LoVo (cell line): ENCODE measurements around the gene AJUBA.
"Not testable (repeated sequence)": the region's sequence is repeated elsewhere in the genome, so short reads cannot be mapped to it uniquely, and the experiment has no call there.

Source experiments
- DNase-seq: peaks from one replicate; pipeline ENCODE4 v3.0.0-alpha.2; 2016; ENCODE audit warnings: low spot score

The AJUBA gene

DNA sequence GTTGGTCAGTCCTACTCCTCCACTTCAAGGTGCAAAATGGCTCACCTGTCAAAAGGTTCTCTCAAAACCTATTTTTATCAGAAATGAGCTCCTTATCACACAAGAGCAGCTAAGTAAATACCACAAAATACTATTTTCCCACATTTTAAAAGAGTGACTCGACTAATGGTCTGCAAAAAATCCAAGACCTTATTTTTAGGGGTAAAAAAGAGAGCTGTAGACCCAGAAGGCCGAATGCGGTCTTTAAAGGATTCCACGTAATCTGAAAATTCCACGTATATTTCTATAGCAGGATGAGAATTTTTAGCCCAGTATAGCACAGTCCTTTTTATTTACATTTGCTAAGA is 23.8 kb upstream of the AJUBA start:
- DNase-seq = no peak

DNA sequence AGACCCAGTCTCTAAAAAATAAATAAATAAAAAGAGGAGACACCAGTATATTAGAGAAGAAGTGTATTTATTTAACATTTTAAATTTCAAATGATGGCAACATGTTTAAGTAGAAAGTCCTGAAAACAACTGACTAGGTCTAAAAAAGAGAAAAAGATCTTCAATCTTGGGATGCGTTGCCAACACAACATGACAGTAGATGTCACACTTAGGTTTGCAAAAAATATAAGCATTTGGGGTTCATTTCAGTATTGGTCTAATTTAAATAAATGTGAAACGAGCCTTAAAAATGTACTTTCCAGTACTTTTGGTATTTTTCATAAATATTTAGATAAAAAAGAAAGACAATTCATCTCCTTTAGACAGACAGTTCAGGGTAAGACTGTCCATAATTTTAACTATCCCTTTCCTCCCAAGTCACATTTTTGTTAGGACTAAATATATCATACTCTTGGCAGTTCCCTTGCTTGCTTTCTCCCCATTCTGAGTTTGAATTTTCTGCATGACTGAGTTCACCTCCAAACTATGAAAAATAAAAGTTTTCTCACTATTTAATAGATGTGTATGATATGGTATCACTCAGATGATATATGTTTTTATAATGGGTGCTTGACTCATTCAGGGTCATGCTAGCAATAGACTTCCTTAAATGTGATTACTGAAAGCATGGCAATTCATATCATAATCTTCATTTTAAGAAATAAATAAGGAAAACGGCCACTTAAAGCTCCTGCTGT is 23.3 kb upstream of the AJUBA start:
- DNase-seq = no peak

GRCh38 chr14:23004274-23004673 is 21.9 kb upstream of the AJUBA start:
- not testable (repeated sequence) for DNase-seq

- DNase-seq = no peak
These were observed 20.2 kb upstream of the AJUBA start for GRCh38 chr14:23002592-23002991.

GRCh38 chr14:23000860-23001259 is 18.5 kb upstream of the AJUBA start:
- no peak for DNase-seq

GRCh38 chr14:22998329-22999012 is 16.1 kb upstream of the AJUBA start:
- DNase-seq = no peak

DNA sequence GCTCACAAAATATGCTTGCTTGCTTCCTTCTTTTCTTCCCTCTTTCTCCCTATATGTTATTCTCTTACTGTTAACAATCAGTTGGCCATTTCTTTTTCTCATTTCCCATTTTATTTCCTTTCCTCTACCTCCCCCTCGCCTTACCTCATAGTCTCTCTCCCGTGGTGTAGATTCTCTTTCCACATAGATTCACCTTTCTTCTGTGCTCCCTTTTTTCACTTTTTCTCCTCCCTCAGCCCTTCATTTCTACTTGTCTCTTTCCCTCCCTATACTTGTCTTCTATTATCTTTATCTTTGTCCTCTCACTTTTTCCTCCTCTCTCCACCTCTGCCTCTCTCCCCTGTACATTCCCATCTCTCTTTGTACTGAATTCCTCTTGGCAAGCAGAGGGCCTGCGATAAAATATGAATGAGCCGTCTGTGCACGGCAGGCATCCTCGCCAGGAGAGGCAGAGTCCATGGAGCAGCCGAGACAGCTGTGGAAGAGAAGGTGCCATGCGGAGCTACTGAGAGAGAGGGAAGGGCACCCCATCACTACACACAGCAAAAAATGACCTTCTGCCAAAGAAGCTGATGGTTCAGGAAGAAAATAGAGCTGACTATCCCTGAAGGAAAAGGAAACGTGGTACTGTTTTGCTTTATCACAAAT is 15.4 kb upstream of the AJUBA start:
- no peak for DNase-seq

GRCh38 chr14:22996768-22997654 is 14.7 kb upstream of the AJUBA start:
- DNase-seq = no peak

DNA sequence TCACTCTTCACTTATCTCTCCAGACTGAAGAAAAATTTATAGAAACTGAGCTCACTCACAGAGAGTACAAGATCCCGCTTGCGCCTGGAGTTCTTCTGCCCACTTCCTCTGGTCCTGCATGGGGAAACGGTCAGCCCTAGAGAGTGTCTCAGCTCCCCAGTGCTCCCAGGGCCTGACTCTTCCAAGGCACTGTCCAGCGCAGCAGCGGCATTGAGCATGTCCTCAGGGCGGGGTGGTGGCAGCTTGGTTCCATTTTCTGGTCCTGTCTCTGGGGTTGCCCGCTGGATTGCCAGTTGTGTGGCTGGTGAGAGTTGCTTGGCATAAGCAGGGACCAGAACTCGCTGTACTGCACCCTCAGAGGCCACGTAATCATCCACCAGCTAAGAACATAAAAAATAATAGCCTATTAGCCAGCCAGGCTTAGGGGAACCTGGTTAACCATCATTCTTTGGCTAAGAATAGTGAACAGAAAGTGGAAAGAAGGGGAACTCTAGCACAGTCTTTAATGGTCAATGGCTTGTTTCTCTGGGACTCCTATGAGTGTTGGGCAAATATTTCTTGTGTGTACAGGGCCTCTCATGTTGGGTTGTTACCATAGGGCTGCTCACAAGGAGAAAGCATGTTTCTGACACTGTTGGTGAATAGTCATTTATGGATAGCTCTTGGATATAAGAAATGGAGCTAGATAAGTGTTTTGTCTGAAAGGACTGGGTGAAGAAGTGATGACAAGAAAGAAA is 13.7 kb upstream of the AJUBA start:
- no peak for DNase-seq

DNA sequence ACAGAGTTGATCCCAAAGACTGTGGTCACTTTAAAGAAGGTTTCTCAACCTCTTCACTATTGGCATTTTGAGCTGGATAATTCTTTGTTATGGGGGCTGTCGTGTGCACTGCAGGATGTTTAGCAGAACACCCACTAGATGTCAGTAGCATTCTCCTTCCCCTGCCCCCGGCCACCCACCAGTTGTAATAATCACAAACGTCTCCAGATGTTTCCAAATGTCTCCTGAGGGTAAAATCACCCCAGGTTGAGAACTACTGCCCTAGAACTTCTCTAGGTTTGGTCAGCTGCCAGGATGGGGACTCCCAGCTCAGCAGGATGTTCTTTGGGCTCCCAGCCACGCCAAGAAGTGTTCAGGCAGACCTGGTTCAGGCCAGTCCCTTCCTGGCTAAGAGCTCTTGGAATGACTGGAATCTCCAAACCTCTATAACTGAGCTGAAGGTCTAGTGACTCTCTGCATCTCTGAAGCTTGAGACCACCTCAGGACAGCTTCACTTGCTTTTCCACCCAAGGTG is 12.5 kb upstream of the AJUBA start:
- no peak for DNase-seq

GRCh38 chr14:22993517-22993916 is 11.2 kb upstream of the AJUBA start:
- no peak for DNase-seq

- no peak for DNase-seq
These were observed 9.5 kb upstream of the AJUBA start for GRCh38 chr14:22991852-22992251.

GRCh38 chr14:22987291-22987690 is 4.9 kb upstream of the AJUBA start:
- no peak for DNase-seq

- peak; percentile 84 for DNase-seq
These were observed 4.2 kb upstream of the AJUBA start for GRCh38 chr14:22986508-22987054.

GRCh38 chr14:22985894-22986507 is 3.6 kb upstream of the AJUBA start:
- DNase-seq = no peak

DNA sequence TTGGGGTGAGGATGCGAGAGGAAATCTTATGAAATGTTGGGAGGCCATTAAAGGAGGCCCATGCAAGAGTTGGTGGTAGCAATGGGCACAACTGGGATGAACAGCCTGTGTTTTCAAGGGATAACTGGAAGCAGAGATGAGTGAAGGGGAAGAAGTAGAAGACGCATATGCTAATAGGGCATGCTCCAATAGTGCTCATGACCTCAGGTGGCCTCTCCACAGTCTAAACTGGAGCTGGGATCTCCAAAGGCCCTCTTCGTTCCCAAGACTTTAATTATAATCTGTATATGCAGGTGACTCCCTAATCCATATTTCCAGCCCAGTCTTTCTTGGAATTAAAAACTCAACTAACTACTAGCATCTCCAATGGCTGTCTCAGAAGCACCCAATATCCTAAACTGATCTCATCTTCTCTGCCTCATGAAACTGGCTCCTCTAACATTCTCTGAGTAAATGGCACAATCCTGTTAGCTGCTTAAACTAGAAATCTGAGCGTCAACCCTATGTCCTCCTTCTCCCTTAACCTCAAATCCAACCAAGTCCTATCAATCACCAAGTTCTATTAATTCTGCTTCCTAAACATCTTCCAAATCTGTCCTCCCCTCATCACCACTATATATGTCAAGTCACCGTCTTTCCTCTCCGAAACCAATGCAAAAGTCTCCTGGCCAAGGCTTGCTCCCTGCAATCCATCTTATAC is 2.8 kb upstream of the AJUBA start:
- DNase-seq = no peak

GRCh38 chr14:22981876-22982476 is 375 bp downstream of the AJUBA start:
- no peak for DNase-seq

- DNase-seq = no peak
These were observed 1.1 kb downstream of the AJUBA start for GRCh38 chr14:22981090-22981875.

GRCh38 chr14:22980672-22981089 is 1.7 kb downstream of the AJUBA start:
- peak; percentile 77 for DNase-seq
